Measurements from ENCODE around the gene NOC2L.

DNA sequence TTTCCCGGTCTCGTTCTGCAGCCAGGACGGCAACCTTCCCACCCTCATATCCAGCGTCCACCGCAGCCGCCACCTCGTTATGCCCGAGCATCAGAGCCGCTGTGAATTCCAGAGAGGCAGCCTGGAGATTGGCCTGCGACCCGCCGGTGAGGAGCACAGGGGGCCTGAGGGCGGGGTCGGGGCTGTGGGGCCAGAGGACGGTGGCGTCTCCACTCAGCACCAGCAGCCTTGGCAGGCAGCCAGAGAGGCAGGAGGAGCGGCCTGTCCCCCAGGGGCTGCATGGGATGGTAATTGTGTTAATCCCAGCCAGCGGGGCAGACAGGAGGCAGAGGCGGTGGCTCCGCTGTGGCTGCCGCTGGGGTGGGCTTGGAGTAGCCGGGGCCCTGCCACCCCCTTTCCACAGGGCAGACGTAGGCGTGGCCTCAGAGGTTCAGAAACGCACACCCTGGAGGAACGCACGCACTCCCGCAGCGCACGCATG, 23.3 kb downstream of the NOC2L start:
- TF ChIP-seq, protein P1, sequence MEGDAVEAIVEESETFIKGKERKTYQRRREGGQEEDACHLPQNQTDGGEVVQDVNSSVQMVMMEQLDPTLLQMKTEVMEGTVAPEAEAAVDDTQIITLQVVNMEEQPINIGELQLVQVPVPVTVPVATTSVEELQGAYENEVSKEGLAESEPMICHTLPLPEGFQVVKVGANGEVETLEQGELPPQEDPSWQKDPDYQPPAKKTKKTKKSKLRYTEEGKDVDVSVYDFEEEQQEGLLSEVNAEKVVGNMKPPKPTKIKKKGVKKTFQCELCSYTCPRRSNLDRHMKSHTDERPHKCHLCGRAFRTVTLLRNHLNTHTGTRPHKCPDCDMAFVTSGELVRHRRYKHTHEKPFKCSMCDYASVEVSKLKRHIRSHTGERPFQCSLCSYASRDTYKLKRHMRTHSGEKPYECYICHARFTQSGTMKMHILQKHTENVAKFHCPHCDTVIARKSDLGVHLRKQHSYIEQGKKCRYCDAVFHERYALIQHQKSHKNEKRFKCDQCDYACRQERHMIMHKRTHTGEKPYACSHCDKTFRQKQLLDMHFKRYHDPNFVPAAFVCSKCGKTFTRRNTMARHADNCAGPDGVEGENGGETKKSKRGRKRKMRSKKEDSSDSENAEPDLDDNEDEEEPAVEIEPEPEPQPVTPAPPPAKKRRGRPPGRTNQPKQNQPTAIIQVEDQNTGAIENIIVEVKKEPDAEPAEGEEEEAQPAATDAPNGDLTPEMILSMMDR (IDR thresholded peaks at IDR 0.05; ENCODE audit: insufficient read depth, low read length): no peak
- no peak for TF ChIP-seq REST (IDR thresholded peaks at IDR 0.05; ENCODE audit: insufficient replicate concordance, low read depth)
- TF ChIP-seq POLR2AphosphoS5 (IDR thresholded peaks at IDR 0.05; ENCODE audit: low read depth): no peak
